ENCODE results near the gene ACSL6. TPM values are rescaled to one million over a fixed set of nuclear protein-coding genes. Genes with fewer than 3 reads are reported as not detected.
A peak's percentile ranks its signal among the peaks of the same experiment; 100 is the strongest.

ACSL6 gene
- total RNA-seq, 2 donors from 2014 or later = 0.04 to 0.73 TPM

- H3K9me3 ChIP-seq (ENCODE audit: control insufficient read depth, low read length) = no peaks in the 10 kb centered on the region
- no peaks in the 10 kb centered on the region for H3K9me3 Mint-ChIP-seq
- no peaks in the 10 kb centered on the region for H3K27me3 Mint-ChIP-seq (ENCODE audit: insufficient read depth)
- no peak overlapping the region for H3K9ac ChIP-seq (ENCODE audit: extremely low read depth, low read length, poor library complexity, severe bottlenecking)
- no peak overlapping the region for H3K4me3 ChIP-seq (ENCODE audit: low read length)
- H3K4me1 ChIP-seq (ENCODE audit: control insufficient read depth, insufficient read depth, low read length) = peaks cover 7% of the 10 kb centered on the region
- H3K27me3 ChIP-seq (ENCODE audit: control insufficient read depth, insufficient read depth, low read length, poor library complexity, severe bottlenecking) = no peaks in the 10 kb centered on the region
- no peak overlapping the region for H3K4me3 Mint-ChIP-seq
- WGBS, 2 experiments (ENCODE audit: insufficient coverage in 1 of 2, insufficient read length in 1 of 2) = 87 to 88% methylated on average over 6 of the region's 6 CpGs
- H3K27ac Mint-ChIP-seq = no peak overlapping the region
- no peak for TF ChIP-seq CTCF (conservative IDR thresholded peaks at IDR 0.05)
- DNase-seq = no peak
- H3K36me3 ChIP-seq (ENCODE audit: control insufficient read depth, insufficient read depth, low read length) = no peaks in the 10 kb centered on the region
- peaks cover 14% of the 10 kb centered on the region for H3K4me1 Mint-ChIP-seq
- H3K27ac ChIP-seq (ENCODE audit: low read depth, low read length) = no peak overlapping the region
- no peaks in the 10 kb centered on the region for H3K36me3 Mint-ChIP-seq (ENCODE audit: low read depth)
Observed at GRCh38 chr5:131996210-131997025, 15.0 kb downstream of the ACSL6 start.

- TF ChIP-seq CTCF (conservative IDR thresholded peaks at IDR 0.05) = no peak
- Histone ChIP-seq H3K27ac (ENCODE audit: low read depth, low read length) (no peak overlapping the region), H3K4me1 (ENCODE audit: control insufficient read depth, insufficient read depth, low read length) (peaks cover 7% of the 10 kb centered on the region), H3K4me3 (ENCODE audit: low read length) (no peak overlapping the region), H3K9me3 (ENCODE audit: control insufficient read depth, low read length) (no peaks in the 10 kb centered on the region), H3K9ac (ENCODE audit: extremely low read depth, low read length, poor library complexity, severe bottlenecking) (no peak overlapping the region), H3K27me3 (ENCODE audit: control insufficient read depth, insufficient read depth, low read length, poor library complexity, severe bottlenecking) (no peaks in the 10 kb centered on the region), H3K36me3 (ENCODE audit: control insufficient read depth, insufficient read depth, low read length) (no peaks in the 10 kb centered on the region)
- peak; percentile 86 for DNase-seq
- WGBS, 2 experiments (ENCODE audit: insufficient coverage in 1 of 2, insufficient read length in 1 of 2) = 72 to 77% methylated on average over 3 to 7 of the region's 7 CpGs
- Mint-ChIP-seq H3K4me3 (no peak overlapping the region), H3K9me3 (no peaks in the 10 kb centered on the region), H3K27me3 (ENCODE audit: insufficient read depth) (no peaks in the 10 kb centered on the region), H3K4me1 (peaks cover 14% of the 10 kb centered on the region), H3K27ac (no peak overlapping the region), H3K36me3 (ENCODE audit: low read depth) (no peaks in the 10 kb centered on the region)
Observed at GRCh38 chr5:131994533-131995226, 16.8 kb downstream of the ACSL6 start.

DNA sequence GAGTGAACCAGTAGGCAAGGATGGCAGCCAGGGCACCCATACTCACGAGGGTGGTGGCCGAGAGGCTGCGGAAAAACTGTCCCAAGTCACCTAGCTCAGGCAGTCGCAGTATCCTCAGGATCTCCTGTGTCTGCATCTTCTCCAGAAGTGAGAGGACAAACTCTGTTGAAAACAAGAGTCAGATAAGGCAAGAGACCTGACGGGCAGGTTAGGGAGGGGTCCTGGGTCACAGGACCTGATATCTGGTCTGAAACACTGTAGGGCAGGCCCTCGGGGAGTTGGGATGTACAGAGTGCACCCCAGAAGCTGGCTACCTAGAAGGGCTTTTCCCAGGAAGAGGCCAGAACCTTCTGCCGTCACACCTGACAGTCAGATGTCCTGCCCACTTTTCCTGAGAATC is 17.4 kb downstream of the ACSL6 start:
- H3K4me3 ChIP-seq (ENCODE audit: low read length) = no peak overlapping the region
- Mint-ChIP-seq H3K4me1 (peaks cover 14% of the 10 kb centered on the region), H3K4me3 (no peak overlapping the region), H3K36me3 (ENCODE audit: low read depth) (no peaks in the 10 kb centered on the region), H3K27me3 (ENCODE audit: insufficient read depth) (no peaks in the 10 kb centered on the region), H3K9me3 (no peaks in the 10 kb centered on the region), H3K27ac (no peak overlapping the region)
- H3K4me1 ChIP-seq (ENCODE audit: control insufficient read depth, insufficient read depth, low read length) = peaks cover 7% of the 10 kb centered on the region
- H3K9me3 ChIP-seq (ENCODE audit: control insufficient read depth, low read length) = no peaks in the 10 kb centered on the region
- no peaks in the 10 kb centered on the region for H3K36me3 ChIP-seq (ENCODE audit: control insufficient read depth, insufficient read depth, low read length)
- 76 to 96% methylated on average over 5 to 7 of the region's 7 CpGs for WGBS, 2 experiments (ENCODE audit: insufficient coverage in 1 of 2, insufficient read length in 1 of 2)
- H3K27me3 ChIP-seq (ENCODE audit: control insufficient read depth, insufficient read depth, low read length, poor library complexity, severe bottlenecking) = no peaks in the 10 kb centered on the region
- H3K27ac ChIP-seq (ENCODE audit: low read depth, low read length) = no peak overlapping the region
- no peak for DNase-seq
- H3K9ac ChIP-seq (ENCODE audit: extremely low read depth, low read length, poor library complexity, severe bottlenecking) = no peak overlapping the region
- TF ChIP-seq CTCF (conservative IDR thresholded peaks at IDR 0.05) = no peak

Data from endodermal cell (in vitro differentiated cells).